SU-DHL-6 (cell line): ENCODE measurements around the gene CCNT1.

ENCODE experiments used
- H2AFZ ChIP-seq: fragments of 200-600 bp; sonication (generic); 2 replicates; pipeline ENCODE4 v1.6.1; 2014; ENCODE audit warnings: low read depth, mild to moderate bottlenecking, moderate library complexity, mixed read lengths, antibody characterized with exemption, low read length; ENCODE audit not compliant: severe bottlenecking
- H3F3A ChIP-seq: fragments of 200-600 bp; shearing (Covaris generic); 2 replicates; pipeline ENCODE4 v1.6.0; 2016; ENCODE audit warnings: antibody characterized with exemption, mild to moderate bottlenecking; ENCODE audit not compliant: insufficient read depth
- H3K27ac ChIP-seq: fragments of 200-600 bp; sonication (generic); 2 replicates; pipeline ENCODE4 v1.5.1; 2016; ENCODE audit warnings: low read depth, mild to moderate bottlenecking, low read length, moderate library complexity, mixed read lengths
- H3K27me3 ChIP-seq: fragments of 200-600 bp; sonication (generic), shearing (Covaris generic); 2 replicates; pipeline ENCODE4 v1.6.0; 2014; ENCODE audit warnings: mild to moderate bottlenecking, low read length
- H3K36me3 ChIP-seq: fragments of 200-600 bp; sonication (generic); 2 replicates; pipeline ENCODE4 v1.6.1; 2014; ENCODE audit warnings: mild to moderate bottlenecking, low read length, mixed read lengths
- H3K4me2 ChIP-seq: fragments of 300-600, 200-600 bp; shearing (Covaris generic), sonication (generic); 2 replicates; pipeline ENCODE4 v1.6.0; 2014; ENCODE audit warnings: low read length, low read depth, mild to moderate bottlenecking; ENCODE audit not compliant: poor library complexity, severe bottlenecking
- H3K4me3 ChIP-seq: fragments of 200-600 bp; sonication (generic); 2 replicates; pipeline ENCODE4 v1.5.1; 2014; ENCODE audit warnings: antibody characterized with exemption, low read length, mild to moderate bottlenecking, mixed read lengths; ENCODE audit not compliant: insufficient read depth, poor library complexity, severe bottlenecking
- H3K79me2 ChIP-seq: fragments of 200-600 bp; sonication (generic); 2 replicates; pipeline ENCODE4 v1.6.1; 2014; ENCODE audit warnings: mild to moderate bottlenecking, low read length, moderate library complexity; ENCODE audit not compliant: insufficient read depth
- H3K9ac ChIP-seq: fragments of 200-600 bp; sonication (generic); 2 replicates; pipeline ENCODE4 v1.7.0; 2014; ENCODE audit warnings: mild to moderate bottlenecking, low read length
- H3K9me2 ChIP-seq: fragments of 200-600 bp; sonication (generic); replicated peaks from 2 replicates; pipeline ENCODE4 v1.6.1; 2014; ENCODE audit warnings: low read length; ENCODE audit not compliant: insufficient read depth
- H3K9me3 ChIP-seq: fragments of 200-600 bp; sonication (generic); 2 replicates; pipeline ENCODE4 v1.6.1; 2014; ENCODE audit warnings: low read length, mixed read lengths; ENCODE audit not compliant: insufficient read depth
- H4K20me1 ChIP-seq: fragments of 200-600 bp; sonication (generic); 2 replicates; pipeline ENCODE4 v1.6.1; 2014; ENCODE audit warnings: low read depth, mild to moderate bottlenecking, antibody characterized with exemption, low read length, moderate library complexity, mixed read lengths
- EZH2phosphoT487 ChIP-seq: fragments of 200-600 bp; sonication (generic), shearing (Covaris generic); conservative IDR thresholded peaks from 2 replicates; pipeline ENCODE4 v1.6.1; 2018; ENCODE audit warnings: mild to moderate bottlenecking, antibody characterized with exemption, low read length, moderate library complexity, mixed read lengths
- TF ChIP-seq, protein P1 (sequence below): fragments of 200-600 bp; sonication (generic); IDR thresholded peaks from one replicate; pipeline ENCODE4 v1.5.1; 2017; ENCODE audit warnings: antibody characterized with exemption, mild to moderate bottlenecking, low read length, moderate library complexity; ENCODE audit not compliant: insufficient read depth, poor library complexity, severe bottlenecking

CCNT1 gene

DNA sequence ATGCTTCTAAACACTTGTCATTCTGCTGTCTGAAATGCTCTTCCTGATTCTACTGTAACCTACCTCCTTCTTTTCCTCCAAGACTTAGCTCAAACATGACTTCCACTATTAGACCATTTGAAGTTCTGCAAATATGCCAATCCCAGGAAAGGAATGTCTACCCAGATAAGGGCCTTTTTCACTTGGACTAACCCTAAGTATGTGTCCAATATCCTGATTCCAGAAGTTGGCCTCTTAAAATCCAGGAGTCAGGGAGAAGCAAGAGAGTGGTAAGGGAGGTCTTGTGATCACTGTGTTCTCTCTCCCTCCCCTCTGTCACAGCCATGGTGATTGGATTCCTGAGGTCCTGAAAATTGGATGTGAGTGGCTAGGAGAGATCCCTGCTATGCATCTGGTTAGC is 42.2 kb upstream of the CCNT1 start:
- TF ChIP-seq, protein P1, sequence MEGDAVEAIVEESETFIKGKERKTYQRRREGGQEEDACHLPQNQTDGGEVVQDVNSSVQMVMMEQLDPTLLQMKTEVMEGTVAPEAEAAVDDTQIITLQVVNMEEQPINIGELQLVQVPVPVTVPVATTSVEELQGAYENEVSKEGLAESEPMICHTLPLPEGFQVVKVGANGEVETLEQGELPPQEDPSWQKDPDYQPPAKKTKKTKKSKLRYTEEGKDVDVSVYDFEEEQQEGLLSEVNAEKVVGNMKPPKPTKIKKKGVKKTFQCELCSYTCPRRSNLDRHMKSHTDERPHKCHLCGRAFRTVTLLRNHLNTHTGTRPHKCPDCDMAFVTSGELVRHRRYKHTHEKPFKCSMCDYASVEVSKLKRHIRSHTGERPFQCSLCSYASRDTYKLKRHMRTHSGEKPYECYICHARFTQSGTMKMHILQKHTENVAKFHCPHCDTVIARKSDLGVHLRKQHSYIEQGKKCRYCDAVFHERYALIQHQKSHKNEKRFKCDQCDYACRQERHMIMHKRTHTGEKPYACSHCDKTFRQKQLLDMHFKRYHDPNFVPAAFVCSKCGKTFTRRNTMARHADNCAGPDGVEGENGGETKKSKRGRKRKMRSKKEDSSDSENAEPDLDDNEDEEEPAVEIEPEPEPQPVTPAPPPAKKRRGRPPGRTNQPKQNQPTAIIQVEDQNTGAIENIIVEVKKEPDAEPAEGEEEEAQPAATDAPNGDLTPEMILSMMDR, result no peak
- no peak for TF ChIP-seq EZH2phosphoT487
- H2AFZ ChIP-seq, result no peak overlapping the region

DNA sequence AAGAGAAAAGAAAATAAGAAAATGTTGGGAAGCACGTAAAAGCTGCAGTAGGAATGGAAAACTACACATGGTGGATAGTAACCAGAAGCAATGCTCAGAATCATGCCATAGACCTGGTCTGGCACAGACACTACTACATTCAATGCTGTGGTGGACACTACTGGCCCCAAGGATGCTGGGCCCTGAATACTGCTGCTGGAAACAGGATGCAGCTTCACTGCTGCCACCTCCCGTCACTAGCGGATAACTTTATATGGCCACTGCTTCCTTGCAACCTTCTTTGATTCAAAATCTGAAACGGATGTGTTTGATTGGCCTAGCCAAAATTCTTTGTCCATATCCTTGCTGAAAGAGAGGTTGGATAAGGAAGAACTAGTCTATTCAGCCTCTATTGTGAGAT is 41.7 kb upstream of the CCNT1 start:
- Histone ChIP-seq H3K4me2 (no peak overlapping the region), H3K9me2 (no peaks in the 10 kb centered on the region), H2AFZ (no peak overlapping the region), H3K9me3 (no peaks in the 10 kb centered on the region), H3K9ac (no peak overlapping the region), H3K79me2 (no peaks in the 10 kb centered on the region), H4K20me1 (no peaks in the 10 kb centered on the region), H3K4me3 (no peak overlapping the region), H3K36me3 (no peaks in the 10 kb centered on the region), H3F3A (no peaks in the 10 kb centered on the region), H3K27ac (no peak overlapping the region), H3K27me3 (no peaks in the 10 kb centered on the region)
- TF ChIP-seq, protein P1, result no peak
- no peak for TF ChIP-seq EZH2phosphoT487

More for the DNA sequence above, 42.2 kb upstream of the CCNT1 start:
- Histone ChIP-seq H3K9me3 (no peaks in the 10 kb centered on the region), H3K27me3 (no peaks in the 10 kb centered on the region), H3K36me3 (no peaks in the 10 kb centered on the region), H3K4me2 (no peak overlapping the region), H4K20me1 (no peaks in the 10 kb centered on the region), H3K79me2 (no peaks in the 10 kb centered on the region), H3K9me2 (no peaks in the 10 kb centered on the region), H3K9ac (no peak overlapping the region), H3K4me3 (no peak overlapping the region), H3K27ac (no peak overlapping the region), H3F3A (no peaks in the 10 kb centered on the region)

DNA sequence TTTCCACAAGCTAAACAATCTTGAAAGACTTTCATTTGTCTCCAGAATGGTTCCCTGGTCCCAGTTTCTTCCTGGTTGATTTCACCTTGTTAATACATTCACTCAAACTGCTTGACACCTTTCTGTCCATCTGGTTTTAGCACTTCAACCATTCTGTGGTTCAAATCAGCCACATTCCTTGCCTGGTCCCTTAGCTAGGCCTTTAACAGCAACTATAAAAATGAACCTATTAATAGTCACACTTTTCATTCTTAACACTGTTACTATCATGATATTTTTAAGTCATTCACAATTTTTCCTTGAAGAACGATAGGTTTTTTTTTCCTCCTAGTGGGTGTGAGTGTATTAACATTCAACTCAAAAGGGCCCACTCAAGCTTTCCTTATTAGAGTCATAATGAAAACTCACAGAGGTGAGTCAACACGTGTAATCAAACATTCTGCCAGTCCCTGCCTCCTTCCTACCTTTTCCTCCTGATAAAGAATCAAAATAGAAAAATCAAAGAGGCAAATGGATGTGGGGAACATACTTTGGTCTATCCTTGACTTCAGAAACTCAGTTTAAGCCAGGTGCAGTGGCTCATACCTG is 34.4 kb upstream of the CCNT1 start:
- Histone ChIP-seq H2AFZ (no peak overlapping the region), H3K4me3 (no peak overlapping the region), H3F3A (no peaks in the 10 kb centered on the region), H3K36me3 (no peaks in the 10 kb centered on the region), H3K79me2 (no peaks in the 10 kb centered on the region), H3K9me3 (no peaks in the 10 kb centered on the region), H3K9ac (no peak overlapping the region), H3K4me2 (no peak overlapping the region), H4K20me1 (no peaks in the 10 kb centered on the region), H3K27ac (no peak overlapping the region), H3K9me2 (no peaks in the 10 kb centered on the region), H3K27me3 (no peaks in the 10 kb centered on the region)
- TF ChIP-seq EZH2phosphoT487, result no peak
- TF ChIP-seq, protein P1, result no peak

DNA sequence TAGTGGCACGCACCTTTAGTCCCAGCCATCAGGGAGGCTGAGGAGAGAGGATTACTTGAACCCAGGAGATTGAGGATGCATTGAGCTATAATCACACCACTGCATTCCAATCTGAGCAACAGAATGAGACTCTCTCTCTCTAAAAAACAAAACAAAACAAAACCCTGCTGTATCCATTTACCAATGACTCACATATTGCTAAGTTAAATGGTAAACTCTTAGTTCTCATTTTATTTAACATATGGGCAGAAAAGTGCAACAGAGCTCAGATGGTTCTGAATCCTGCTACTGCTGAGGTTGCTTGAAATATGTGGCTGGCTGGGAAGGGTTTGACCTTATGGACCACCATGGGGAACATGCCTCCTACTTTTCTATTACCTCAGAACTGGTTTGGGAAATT is 33.7 kb upstream of the CCNT1 start:
- Histone ChIP-seq H3K36me3 (no peaks in the 10 kb centered on the region), H3K9me3 (no peaks in the 10 kb centered on the region), H3K27ac (no peak overlapping the region), H4K20me1 (no peaks in the 10 kb centered on the region), H3F3A (no peaks in the 10 kb centered on the region), H3K79me2 (no peaks in the 10 kb centered on the region), H3K9ac (no peak overlapping the region), H3K4me3 (no peak overlapping the region), H3K9me2 (no peaks in the 10 kb centered on the region), H3K27me3 (no peaks in the 10 kb centered on the region), H2AFZ (no peak overlapping the region), H3K4me2 (no peak overlapping the region)
- TF ChIP-seq, protein P1, result no peak
- no peak for TF ChIP-seq EZH2phosphoT487
